OCI-LY7 (cell line): ENCODE measurements around the gene BOD1L1. TPM values are rescaled to one million over a fixed set of nuclear protein-coding genes. Genes with fewer than 3 reads are reported as not detected.

Source experiments
- BruUV-seq: library from RNA; stranded (reverse); fragments of 400-500 nt; replicated peaks from 2 replicates; lab custom pipeline; 2021; lab: Mats Ljungman, UMichigan
- CTCF ChIA-PET: fragments of 300-600 bp; sonication (Branson Sonifier 250); formaldehyde crosslinking; loops from one replicate; lab custom pipeline; 2022; ENCODE audit warnings: antibody characterized with exemption; ENCODE audit not compliant: unreplicated experiment; lab: Charles Lee
- POLR2A ChIA-PET: fragments of 300-600 bp; sonication (Branson Sonifier 250); formaldehyde crosslinking; loops from one replicate; lab custom pipeline; 2022; ENCODE audit warnings: antibody characterized with exemption; lab: Charles Lee
- DNase-seq: peaks from one replicate; pipeline ENCODE4 v3.0.0-alpha.2; 2015; ENCODE audit warnings: low spot score
- H2AFZ ChIP-seq: fragments of 200-600 bp; sonication (generic), shearing (Covaris generic); 2 replicates; pipeline ENCODE4 v1.6.1; 2014; ENCODE audit warnings: mild to moderate bottlenecking, antibody characterized with exemption, low read length, moderate library complexity
- H3K27ac ChIP-seq: fragments of 200-600 bp; sonication (generic); 2 replicates; pipeline ENCODE4 v1.5.1; 2014; ENCODE audit warnings: mixed run types, low read depth, mild to moderate bottlenecking, moderate library complexity, low read length, inconsistent platforms; ENCODE audit not compliant: poor library complexity, severe bottlenecking
- H3K36me3 ChIP-seq: fragments of 200-600 bp; sonication (generic); 2 replicates; pipeline ENCODE4 v1.6.1; 2014; ENCODE audit warnings: mild to moderate bottlenecking, antibody characterized with exemption, low read length, moderate library complexity, mixed read lengths; ENCODE audit not compliant: insufficient read depth
- H3K4me1 ChIP-seq: fragments of 200-600 bp; sonication (generic); 2 replicates; pipeline ENCODE4 v1.5.1; 2014; ENCODE audit warnings: mild to moderate bottlenecking, low read length; ENCODE audit not compliant: insufficient read depth, poor library complexity, severe bottlenecking
- H3K4me2 ChIP-seq: fragments of 200-600 bp; sonication (generic); 2 replicates; pipeline ENCODE4 v1.6.1; 2014; ENCODE audit warnings: mild to moderate bottlenecking, low read length
- H3K4me3 ChIP-seq: fragments of 200-600 bp; sonication (generic); 2 replicates; pipeline ENCODE4 v1.5.1; 2014; ENCODE audit warnings: mild to moderate bottlenecking, low read depth, low read length; ENCODE audit not compliant: poor library complexity, severe bottlenecking
- H3K79me2 ChIP-seq: fragments of 200-600 bp; sonication (generic); 2 replicates; pipeline ENCODE4 v1.6.1; 2016; ENCODE audit warnings: low read depth, mild to moderate bottlenecking, low read length, moderate library complexity, mixed read lengths; ENCODE audit not compliant: insufficient read depth
- H3K9me2 ChIP-seq: fragments of 200-600 bp; sonication (generic); 2 replicates; pipeline ENCODE4 v1.6.1; 2016; ENCODE audit warnings: mild to moderate bottlenecking, low read length, mixed read lengths; ENCODE audit not compliant: insufficient read depth
- H3K9me3 ChIP-seq: fragments of 200-600 bp; sonication (generic); 2 replicates; pipeline ENCODE4 v1.6.1; 2014; ENCODE audit warnings: mild to moderate bottlenecking, mixed run types, low read length, mixed read lengths
- H4K20me1 ChIP-seq: fragments of 200-600 bp; sonication (generic); 2 replicates; pipeline ENCODE4 v1.6.1; 2014; ENCODE audit warnings: mild to moderate bottlenecking, antibody characterized with exemption, low read length, moderate library complexity, mixed read lengths; ENCODE audit not compliant: insufficient read depth
- EZH2phosphoT487 ChIP-seq: fragments of 200-600 bp; sonication (generic); IDR thresholded peaks from 2 replicates; pipeline ENCODE4 v1.6.1; 2018; ENCODE audit warnings: low read depth, borderline replicate concordance, mild to moderate bottlenecking, mixed run types, antibody characterized with exemption, low read length, moderate library complexity, mixed read lengths
- intact Hi-C: fragments of 100-400 bp; cut with micrococcal nuclease; formaldehyde crosslinking; loops from one replicate; pipeline ENCODE4 v1.10.0; 2022; ENCODE audit not compliant: unreplicated experiment
- total RNA-seq, 2 experiments: library from RNA; depleted of rRNA in 1 of 2; stranded (reverse); fragments of >200 nt in 1 of 2; shearing (Covaris generic) in 1 of 2; gene quantifications; 2 replicates each; pipeline ENCODE4 v1.2.3, GENCODE V29; 2014 to 2022
- TF ChIP-seq, protein P1 (sequence below): fragments of 200-600 bp; sonication (generic); conservative IDR thresholded peaks from 2 replicates; pipeline ENCODE4 v1.5.1; 2014; ENCODE audit warnings: mild to moderate bottlenecking, antibody characterized with exemption, low read length, moderate library complexity, mixed read lengths

BOD1L1 gene
- total RNA-seq, 2 experiments from 2014 or later = 24.0 to 49.6 TPM

DNA sequence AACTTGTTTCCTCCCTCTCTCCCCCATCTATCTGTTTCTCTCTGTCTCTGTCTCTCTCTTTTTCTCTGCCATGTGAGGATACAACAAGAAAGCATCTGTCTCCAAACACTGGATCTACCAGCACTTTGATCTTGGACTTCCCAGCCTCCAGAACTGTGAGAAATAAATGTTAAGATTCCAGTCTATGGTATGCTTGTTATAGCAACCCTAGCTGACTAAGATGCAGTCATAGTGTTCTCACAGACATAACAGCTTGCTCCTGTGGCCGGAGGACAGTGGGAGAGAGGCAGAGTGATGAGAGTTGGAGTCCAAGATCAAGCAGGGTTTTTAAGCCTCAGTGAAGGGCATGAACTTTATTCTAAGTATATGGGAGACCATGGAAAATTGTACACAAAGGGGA is 74.4 kb downstream of the BOD1L1 start:
- no TSS peak for BruUV-seq
- TF ChIP-seq, protein P1, sequence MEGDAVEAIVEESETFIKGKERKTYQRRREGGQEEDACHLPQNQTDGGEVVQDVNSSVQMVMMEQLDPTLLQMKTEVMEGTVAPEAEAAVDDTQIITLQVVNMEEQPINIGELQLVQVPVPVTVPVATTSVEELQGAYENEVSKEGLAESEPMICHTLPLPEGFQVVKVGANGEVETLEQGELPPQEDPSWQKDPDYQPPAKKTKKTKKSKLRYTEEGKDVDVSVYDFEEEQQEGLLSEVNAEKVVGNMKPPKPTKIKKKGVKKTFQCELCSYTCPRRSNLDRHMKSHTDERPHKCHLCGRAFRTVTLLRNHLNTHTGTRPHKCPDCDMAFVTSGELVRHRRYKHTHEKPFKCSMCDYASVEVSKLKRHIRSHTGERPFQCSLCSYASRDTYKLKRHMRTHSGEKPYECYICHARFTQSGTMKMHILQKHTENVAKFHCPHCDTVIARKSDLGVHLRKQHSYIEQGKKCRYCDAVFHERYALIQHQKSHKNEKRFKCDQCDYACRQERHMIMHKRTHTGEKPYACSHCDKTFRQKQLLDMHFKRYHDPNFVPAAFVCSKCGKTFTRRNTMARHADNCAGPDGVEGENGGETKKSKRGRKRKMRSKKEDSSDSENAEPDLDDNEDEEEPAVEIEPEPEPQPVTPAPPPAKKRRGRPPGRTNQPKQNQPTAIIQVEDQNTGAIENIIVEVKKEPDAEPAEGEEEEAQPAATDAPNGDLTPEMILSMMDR = no peak
- no peak for TF ChIP-seq EZH2phosphoT487
- Histone ChIP-seq H3K4me3 (no peak overlapping the region), H3K36me3 (no peaks in the 10 kb centered on the region), H3K9me3 (no peaks in the 10 kb centered on the region), H3K79me2 (no peaks in the 10 kb centered on the region), H4K20me1 (no peaks in the 10 kb centered on the region), H3K4me2 (no peak overlapping the region), H2AFZ (no peak overlapping the region), H3K27ac (no peak overlapping the region), H3K4me1 (peaks cover 9% of the 10 kb centered on the region), H3K9me2 (no peaks in the 10 kb centered on the region)
- intact Hi-C loops = no loop called here
- CTCF ChIA-PET = no interaction called here
- no peak for DNase-seq
- POLR2A ChIA-PET = interaction anchor here (0.6 to 1.7 kb wide), 2 partner anchors 9 to 61 kb away, joined by 3 read pairs; no protein-coding TSS in a partner anchor

DNA sequence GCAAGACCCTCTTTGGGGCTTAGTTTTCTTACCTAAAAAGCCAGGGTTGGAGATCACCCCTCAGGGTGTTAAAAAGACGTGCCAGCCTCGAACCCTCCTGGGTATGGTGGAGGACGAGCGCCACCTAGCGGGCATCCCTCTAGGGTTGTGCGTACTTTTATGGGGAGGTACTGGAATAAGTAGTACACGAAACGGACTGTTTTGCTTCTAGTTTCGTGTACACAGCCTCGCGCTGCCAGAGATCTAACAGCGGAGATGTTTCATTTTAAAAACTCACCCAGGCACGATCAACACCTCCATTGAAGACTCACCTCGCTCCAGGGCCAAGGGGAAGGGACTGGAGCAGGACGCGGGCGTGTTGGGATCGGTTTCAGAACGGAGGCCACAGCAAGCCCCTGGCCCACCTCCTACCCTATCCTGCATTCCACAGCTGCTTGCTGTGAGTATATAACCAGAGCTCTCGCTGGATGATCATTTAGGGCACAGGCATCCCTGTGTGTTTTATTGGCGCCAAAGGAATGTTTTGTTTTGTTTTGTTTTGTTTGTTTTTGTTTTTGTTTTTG is 78.5 kb downstream of the BOD1L1 start:
- Histone ChIP-seq H2AFZ (peak overlapping the region; percentile 78; the same call in 1 of the 2 replicates), H3K4me1 (peaks cover 16% of the 10 kb centered on the region), H3K4me2 (peak overlapping the region; percentile 70), H3K36me3 (no peaks in the 10 kb centered on the region), H3K9me3 (no peaks in the 10 kb centered on the region), H3K9me2 (no peaks in the 10 kb centered on the region), H3K4me3 (peak overlapping the region; percentile 59), H3K79me2 (no peaks in the 10 kb centered on the region), H3K27ac (no peak overlapping the region), H4K20me1 (no peaks in the 10 kb centered on the region)
- no TSS peak for BruUV-seq
- ChIA-PET POLR2A (no interaction called here), CTCF (no interaction called here)
- peak; percentile 87 for DNase-seq
- intact Hi-C loops = loop anchor here (1.0 to 10.0 kb wide), 5 partner anchors 194 to 821 kb away; no protein-coding TSS in a partner anchor
- TF ChIP-seq, protein P1 = peak; percentile 94
- TF ChIP-seq EZH2phosphoT487 = no peak
